ENCODE results near the gene SPOCD1.

Gene SPOCD1

DNA sequence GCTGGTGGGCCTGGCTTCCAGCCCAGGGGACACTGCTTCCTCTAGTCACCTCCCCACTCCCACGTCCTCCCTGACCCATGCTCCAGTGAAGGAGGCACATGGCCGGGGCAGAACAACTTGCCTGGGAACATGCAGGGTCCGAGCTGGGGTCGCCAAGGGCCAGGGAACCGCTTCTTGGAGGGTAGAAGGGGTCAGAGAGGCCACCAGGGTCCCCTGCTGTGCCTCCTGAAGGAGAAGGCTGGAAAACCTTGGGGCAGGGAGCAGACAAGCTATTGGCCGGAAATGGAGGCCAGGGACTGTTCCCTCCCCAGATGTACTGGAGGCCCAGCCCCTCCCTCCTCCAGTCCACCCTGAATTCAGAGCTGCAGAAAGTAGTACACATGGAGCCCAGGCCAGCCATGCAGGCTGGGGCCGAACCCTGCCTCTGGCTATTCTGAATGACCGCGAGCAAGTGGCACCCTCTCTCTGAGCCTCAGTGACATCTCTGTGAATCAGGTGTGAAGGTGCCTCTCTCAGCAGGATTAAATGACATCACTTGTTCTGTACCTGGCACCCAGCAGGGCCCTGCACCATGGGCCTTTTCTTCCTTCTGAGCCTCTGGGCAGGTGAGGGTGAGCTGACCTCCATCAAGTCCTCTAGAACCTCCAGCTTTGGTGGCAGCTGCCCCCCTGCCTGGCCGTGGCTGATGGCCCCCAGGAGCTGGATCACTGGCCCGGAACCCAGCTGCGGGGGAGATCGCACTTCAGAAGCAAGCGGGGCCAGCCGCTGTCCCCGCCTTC is 15.7 kb downstream of the SPOCD1 start:
- no peak for DNase-seq

DNA sequence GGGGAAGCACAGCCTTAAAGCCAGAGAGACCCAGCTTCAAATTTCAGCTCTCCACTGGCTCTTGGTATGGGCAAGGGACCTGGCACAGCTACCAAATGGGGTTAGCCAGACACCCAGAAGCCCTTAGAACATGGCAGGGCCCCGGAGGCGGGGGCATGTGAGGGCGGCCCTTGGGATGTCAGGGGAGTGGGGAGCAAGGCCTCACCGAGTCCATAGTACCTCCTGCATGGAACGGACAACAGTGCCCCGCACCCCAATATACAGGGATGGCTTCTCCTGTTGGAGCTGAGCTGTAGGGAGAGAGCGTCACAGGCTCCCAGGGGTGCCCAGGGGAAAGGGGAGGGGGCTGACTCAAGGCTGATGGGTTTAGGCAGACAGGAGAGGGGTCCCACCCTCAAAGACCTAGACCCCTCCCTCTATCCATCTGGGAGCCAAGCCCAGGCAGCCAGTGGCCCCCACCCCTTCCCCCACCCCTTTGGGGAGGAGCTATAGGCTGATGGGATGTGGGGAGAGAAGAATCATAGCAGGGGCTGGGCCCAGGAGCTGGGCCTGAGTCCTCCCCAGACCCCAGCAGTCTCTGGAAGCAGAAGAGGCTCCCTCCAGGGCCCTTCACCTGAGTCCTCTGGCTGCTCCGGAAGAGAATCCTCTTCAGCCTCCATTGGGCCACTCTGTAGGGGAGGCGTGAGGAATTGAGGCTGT is 16.5 kb downstream of the SPOCD1 start:
- no peak for DNase-seq

DNA sequence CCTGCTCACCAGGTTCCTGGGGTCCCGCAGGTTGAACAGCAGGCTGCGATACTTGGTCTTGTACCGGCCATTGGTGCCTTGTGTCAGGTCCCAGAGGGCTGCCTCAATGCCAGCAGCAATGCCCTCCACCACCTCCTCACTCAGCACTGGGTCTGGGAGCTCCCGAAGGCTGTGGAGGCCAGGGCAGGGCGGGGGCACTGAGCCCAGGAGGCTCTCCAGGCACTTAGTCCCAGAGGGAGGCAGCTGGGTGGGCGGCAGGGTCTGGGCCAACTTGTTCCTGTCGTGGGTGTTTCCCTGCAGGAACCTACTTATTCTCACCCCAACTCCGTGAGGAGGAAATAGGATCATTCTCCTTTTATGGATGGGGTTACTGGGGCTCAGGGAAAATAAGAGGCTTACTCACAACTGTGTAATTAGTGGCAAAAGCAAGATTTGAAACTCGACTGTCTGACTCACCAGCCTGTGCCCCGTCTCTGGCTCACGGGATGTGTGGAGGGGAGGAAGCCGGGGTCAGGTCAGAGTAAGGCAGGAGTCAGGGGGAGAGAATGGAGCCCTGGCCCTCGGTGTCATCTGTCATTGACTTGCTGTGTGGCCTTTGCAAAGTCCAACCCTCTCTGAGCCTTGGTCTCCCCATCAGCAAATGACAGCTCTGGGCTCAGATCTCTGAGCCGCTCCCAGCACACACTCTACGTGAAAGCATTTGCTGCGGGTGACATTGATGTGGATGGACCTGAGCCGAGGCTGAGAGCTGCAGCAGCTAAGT is 17.2 kb downstream of the SPOCD1 start:
- no peak for DNase-seq

DNA sequence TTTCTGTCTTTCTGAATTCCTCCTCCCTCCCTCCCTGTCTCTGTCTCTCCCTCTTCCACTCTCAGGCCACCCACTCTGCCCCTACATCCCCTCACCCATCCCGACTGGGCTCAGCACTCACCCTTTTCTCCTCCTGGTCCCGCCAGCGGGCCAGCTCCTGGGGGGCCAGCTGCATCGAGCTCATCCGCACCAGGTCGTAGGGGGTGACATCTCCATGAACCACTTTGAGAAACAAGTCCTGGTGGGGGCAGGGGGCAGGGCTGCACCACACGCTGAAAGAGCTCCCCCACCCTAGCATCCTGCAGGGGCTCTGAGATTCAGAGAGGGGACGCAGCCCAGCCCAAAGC is 17.8 kb downstream of the SPOCD1 start:
- DNase-seq = no peak

DNA sequence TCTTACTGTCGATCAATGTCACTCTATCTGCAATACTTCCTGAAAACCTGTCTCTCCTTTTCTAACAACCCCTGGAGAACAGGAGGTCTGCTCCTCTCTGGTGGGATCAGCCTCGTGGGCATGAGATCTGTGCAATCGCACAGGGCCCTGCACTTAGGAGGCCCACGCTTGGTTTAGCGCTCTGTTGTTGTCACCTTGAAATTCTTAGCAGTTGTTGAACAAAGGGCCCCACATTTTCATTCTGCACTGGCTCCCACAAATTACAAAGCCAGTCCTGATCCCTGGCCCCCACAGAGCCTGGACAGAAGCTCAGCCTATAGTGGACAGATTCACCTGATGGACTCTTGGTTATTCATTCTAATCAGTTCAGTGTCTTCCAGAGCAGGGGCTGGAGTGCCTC is 18.6 kb downstream of the SPOCD1 start:
- no peak for DNase-seq

DNA sequence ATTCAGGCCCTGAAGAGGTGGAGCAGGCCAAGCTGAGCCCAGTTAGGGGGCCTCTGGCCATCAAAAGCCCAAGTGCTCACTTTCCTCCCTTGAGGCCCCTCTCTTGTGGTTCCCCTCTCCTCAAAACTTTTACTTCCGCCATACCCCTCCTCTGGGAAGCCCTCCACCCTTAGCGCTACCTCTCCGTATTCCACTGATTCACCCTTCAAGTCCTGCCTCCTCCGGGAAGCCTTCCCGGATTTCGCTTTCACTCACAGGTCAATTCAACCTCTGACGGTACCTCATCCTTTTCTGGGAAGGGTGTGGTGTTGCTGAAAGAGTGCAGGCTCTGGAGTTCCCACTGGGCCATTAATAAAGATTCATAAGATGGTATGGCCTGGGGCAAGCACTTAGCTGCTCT is 19.1 kb downstream of the SPOCD1 start:
- DNase-seq = no peak

DNA sequence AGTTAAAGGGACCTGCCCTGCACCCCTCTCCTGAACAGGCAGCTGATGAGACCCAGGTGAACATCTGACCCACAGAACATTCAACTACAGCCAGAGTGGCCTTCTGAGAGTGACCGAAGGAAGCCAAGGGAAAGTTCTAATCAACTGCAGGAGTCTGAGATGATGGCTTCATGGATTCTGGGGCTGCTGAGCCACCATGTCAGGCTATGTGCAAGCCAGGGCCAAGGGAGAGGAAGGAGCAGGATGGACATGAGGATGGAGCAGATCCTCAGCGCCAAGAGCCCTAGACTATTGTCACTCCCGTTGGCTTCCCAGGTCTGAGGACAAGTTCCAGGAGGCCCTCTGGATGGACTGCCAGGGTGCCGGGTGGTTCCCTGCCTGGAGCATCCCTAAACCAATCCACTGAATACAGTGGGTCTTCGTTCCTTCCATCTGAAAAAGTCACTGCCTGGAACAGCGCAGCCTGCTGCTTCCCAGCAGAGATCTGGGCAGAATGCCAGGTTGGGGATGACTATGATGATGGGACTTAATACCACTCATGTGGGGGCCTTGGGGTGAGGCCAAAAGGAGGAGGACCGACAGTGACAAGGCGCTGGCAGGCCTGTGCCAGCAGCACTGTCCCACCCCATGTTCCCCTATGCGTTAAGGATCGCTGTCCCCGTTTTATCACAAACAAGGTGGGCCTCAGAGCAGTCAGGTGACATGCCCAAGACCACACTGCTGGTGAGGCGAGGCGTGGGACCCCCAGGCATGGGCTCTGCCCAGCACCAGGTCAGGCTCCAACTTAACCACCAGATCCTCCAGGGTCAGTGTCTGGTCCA is 19.8 kb downstream of the SPOCD1 start:
- peak; percentile 14 for DNase-seq

DNA sequence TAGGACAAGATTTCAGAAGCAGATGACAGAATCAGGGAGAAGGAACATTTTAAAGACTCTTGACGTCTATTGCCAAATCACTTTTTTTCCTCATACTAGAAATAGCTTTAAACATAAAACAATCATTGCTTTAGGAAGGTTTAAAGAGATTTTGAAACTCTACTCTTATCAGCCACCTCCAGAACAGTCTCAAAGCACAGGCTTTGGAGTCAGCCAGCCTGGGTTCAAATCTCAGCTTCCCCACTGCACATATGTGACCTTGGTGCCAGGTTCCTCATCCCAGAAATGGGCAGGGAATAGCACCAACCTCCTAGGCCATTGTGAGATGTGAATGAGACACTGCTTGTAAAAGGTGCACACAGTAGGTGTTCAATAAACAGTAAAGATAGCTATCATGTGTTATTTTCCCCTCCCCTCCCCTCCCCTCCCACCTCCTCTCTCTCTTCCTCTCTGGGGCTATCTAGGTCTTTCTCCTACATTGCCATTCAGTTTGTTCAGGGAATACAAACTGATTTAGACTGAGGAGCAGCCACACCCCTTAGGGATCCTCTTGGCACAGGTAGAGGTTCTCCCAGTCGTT is 20.6 kb downstream of the SPOCD1 start:
- no peak for DNase-seq

DNA sequence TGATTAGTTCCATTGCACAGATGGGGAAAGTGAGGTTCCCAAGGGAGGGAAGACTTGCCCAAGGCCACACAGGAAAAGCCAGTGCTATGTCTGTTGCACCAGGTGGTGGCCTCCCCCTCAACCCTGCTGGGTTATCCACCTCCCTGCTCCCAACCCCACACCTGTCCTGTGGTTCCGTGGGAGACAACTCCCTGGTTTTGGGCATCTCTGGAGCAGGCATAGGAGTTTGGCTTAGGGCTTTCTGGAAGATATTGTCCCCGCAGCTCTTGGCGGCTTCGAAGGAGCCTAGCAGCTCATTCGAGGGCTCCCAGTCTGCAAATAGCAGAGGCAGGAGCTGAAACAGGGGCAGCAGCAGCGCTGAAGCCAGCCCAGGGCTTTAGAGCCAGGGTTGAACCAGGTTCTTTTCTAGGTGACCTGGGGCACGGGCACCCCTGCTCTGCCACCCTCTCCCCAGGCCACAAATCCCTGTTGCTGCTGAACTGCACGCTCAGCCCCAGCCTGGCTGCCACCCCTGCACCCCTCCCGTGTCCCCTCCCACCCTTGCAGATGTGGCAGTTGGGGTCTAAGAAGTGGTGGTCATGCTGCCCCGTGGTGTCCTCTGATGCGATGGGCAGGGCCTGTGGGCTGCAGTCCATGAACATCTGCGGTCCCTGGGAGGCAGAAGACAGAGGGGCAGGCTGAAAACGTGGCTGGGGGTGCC is 22.1 kb downstream of the SPOCD1 start:
- DNase-seq = no peak

DNA sequence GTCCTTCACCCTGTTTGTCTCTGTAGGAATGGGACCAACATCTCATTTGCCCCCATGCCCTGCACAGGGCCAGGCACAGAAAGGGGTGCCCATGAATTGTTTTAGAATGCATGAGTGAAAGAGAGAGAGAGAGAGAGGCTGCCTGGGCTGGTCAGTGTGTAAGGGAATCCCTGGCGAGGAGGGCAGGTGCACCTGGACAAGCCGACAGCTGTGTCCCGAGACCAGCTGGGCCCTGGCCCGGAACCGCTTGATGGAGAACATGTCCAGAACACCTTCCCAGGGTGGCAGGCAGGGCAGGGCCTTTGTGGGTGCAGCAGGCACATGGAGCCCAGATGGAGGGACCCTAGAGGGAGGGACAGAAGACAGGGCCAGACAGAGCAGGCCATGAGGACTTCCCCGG is 22.7 kb downstream of the SPOCD1 start:
- no peak for DNase-seq

DNA sequence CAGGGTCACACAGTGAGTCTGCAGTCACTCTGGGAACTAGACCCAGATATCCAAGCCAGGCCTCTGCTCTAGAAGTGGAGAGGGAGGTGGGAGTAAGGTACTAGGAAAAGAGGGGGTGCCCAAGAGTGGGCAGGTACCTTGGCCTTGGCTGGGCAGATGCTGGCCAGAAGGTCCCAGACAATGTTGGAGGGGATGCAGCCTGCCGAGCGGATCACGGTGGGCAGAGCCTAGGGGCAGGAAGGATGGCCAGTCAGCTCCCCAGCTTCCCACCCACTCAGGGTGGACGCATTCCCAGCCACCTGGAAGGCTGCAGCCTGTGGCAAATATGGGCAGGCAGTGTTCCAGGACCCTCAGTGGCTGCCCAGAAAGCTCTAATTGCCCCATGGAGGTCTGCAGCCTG is 23.3 kb downstream of the SPOCD1 start:
- DNase-seq = no peak

DNA sequence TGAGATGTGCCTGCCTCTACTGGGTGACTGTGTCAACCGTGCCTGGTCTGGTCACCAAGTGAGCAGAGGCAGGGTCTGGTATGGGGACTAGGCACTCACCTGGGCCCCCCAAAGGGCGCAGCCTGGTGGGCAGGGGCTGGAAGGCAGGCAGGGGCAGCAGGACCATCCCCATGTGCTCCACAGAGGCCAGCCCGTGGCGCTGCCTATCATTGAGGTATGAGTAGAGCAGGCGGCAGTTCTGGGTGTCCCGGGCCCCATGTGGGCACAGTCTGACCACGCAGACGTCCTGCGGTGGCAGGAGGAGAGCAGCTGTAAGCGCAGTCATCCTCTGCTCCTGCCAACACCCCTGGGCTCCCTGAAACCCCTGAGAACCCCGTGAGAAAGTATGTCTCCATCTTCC is 23.7 kb downstream of the SPOCD1 start:
- no peak for DNase-seq

DNA sequence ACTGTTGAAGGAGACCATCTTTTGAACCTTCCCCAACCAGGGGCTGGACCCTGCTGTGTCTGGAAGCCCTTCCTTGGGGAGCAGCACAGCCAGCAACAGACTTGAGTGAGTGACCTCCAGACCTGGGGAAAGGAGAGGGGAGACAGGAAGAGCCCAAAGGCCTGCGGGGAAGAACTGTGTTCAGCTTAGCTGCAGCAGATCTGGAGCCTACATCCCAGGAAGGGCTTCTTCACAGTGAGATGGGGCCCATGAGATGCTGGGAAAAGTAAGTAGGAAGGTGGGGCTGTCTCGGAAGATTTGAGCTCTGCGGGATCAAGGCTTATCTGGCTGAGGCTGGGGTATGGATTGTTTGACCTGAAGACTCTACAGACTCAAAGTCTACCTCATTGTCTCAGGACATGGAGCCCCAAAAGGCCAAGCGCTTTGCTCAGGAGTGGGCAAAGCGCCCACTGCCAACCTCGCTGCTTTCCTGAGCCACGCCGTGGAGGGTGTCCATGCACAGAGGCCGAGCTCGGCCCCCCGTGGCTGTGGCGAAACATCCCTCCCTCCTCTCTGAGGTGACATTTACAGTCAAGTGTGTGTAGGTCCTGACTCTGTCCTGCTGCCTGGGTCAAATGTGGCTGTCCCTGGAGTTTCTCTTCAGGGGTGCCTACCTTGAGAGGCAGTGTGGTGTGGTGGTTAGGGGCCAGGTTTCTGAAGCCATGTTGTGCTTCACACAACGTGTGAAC is 24.5 kb downstream of the SPOCD1 start:
- no peak for DNase-seq

DNA sequence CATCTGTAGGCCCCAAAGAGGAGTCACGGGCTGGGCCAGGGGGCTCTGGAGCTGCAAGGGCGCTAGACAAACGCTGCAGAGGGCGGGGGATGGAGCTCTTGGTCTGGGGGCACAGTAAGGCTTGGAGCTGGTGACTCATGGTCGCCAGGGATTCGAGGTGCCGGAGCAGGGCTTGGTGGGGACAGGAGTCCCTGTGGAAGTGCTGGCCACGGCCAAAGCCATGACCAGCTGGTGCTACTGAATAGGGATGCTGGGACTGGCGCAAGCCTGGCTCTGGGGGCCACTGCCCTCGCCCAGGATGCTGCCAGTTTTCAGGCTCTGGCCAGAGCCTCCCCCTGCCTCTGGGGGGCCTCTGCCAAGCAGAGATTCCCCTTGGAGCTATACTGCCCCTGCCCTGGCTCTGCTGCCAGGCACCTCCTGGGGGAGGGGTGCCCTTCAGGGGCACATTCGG is 25.2 kb downstream of the SPOCD1 start:
- no peak for DNase-seq

DNA sequence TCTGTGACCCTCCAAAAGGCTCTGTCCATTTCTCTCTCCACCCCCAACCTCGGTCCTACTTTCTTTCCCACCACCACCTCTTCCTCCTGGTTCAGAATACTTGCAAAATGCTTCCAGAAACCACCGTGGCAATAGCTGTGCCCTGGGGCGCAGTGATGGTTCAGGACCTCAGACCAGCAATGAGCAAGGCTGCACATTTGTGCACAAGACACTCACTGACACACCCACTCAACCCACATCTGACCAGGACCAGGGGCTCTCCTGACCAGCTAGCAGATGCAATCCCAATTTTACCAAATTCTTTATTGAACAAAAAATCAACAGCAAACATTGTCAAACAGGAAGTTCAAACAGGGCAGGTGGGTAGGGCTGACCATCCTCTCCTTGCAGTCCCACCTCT is 25.7 kb downstream of the SPOCD1 start:
- no peak for DNase-seq

DNA sequence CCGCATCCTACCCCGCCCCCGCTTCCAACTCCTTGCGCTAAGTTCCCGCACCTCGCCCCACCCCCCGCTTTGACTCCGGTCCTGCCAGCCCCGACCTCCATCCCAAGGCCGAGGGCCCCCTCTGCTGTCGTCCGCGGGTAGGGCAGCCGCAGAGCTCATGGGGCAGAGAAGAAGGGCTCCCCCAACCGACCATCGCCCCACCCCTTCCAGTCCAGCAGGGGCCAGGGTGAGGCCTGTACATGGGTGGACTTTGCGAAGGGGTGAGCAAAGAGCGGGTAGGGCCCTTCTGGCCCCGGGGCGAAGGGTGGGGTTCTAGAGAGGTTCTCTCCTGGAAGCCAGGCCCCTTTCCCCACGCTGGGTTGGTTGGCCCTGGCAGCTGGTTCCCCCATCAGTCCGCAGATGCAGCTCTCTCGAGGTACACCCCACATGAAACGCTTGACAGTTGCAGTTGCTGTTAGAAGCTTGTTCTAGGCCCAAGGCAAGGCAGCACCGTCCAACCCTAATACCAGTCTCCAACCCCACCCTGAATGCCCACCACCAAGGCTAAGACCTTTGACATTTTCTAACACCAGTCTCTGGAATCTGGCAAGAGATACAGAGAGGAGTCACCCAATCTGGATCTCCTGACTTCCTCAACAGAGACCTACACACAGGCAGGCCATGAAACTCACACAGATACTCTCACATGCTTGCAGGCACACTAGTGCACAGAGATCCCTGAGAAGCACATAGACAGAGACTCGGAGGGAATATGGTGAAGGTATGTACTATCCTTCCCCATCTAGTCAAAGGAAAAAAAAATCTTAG is 26.4 kb downstream of the SPOCD1 start:
- DNase-seq = peak; percentile 84

DNA sequence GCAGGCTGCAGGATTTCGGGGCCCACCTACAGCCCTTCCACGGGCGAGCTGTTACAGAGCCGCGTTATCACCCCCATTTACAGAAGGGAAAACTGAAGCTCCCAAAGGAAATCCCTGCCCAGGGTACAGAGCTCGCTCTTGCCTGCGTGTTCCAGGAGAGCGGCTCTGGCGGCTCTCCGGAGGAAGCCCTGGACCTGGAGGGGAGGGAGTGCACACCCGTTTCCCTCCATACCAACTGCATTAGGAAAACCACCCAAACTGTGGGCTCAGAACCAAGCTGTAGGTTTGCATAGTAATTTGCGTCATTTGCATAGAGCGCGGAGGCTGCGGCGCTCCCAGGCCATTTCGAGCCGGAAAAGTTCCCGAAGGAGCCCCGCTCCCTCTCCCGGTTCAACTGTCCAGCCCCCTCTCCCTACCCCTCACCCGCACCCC is 27.0 kb downstream of the SPOCD1 start:
- no peak for DNase-seq

DNA sequence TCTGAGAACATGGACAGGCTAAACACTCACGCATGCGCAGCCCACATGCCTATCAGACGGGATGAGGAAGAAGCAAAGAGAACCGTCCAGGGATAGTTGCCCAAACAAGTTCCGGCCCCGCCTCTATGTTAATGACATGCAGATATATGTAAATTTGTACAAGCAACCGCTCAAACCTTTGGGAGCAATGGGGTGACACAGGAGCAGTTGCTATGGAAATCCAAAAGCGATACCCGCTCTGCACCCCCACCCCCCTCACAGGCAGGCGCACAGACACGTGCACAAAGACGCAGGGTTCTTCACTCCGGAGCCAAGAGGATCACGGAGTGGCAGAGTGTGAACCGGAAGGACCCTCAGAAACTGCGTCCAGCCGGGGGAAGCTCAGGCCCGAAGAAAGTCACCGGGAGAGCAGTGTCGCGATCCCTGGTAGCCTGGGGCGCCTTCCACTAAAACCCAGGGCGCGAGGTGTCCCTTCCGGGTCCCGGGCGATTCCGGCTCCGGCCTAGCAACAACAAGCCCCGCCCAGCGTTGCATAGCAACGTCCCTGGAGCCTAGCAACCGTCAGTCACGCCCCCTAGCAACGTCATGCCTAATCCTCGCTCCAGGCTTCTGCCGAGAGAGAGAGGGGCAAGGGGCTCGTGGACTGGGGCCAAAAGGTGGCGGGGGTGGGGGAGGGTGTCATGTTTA is 27.5 kb downstream of the SPOCD1 start:
- peak; percentile 77 for DNase-seq

DNA sequence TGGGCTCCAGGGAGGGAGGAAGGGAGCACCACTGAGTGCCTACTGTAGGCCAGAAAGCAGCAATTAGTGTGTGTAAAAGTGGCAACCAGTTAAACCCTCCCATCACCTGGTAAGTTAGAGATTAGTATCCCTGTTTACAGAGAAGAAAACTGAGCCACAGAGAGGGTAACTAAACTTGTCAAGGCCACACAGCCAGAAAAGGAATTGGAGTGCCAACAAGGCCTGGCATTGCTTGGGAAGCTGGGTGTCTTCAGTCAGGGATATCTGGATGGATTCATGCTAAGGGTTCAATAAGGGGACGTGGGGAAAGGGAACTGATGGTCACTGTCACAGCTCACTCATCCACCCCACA is 28.1 kb downstream of the SPOCD1 start:
- DNase-seq = no peak

DNA sequence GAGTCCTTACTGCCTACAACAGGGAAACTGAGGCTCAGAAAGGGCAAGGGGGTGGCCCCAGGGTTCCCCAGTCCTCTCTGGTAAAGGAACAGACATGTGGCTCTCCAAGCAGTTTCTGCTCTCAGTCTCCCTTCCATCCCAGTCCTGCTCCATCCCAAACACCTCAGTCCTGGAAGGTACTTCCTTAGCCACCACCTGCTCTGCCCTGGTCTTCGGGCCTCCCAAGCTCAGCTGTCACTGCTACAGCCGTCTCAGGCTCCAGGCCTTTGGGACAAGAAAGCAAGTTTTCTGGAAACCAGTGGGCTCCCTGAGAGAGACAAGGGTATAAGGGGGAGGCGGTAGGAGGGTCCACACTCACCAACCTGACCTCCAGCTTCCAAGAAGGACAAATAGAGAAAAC is 28.6 kb downstream of the SPOCD1 start:
- DNase-seq = no peak
